Prostate gland (tissue), 2 donors: Measurements from ENCODE around the gene OTOF.

ENCODE experiments used
- POLR2A ChIP-seq: fragments of 450-650 bp; IDR thresholded peaks from one replicate; pipeline ENCODE4 v1.6.1; 2016; ENCODE audit warnings: antibody characterized with exemption, mild to moderate bottlenecking
- TF ChIP-seq, protein P1 (sequence below), 4 experiments: fragments of 200-600 bp in 2 of 4; fragments of 450-650 bp in 2 of 4; sonication (generic) in 2 of 4; IDR thresholded peaks; 1 replicate in 3 of 4; 2 replicates in 1 of 4; pipeline ENCODE4 v1.5.1; 2016 to 2019; ENCODE audit warnings: antibody characterized with exemption in 4 of 4, mild to moderate bottlenecking in 2 of 4, moderate library complexity in 2 of 4

DNA sequence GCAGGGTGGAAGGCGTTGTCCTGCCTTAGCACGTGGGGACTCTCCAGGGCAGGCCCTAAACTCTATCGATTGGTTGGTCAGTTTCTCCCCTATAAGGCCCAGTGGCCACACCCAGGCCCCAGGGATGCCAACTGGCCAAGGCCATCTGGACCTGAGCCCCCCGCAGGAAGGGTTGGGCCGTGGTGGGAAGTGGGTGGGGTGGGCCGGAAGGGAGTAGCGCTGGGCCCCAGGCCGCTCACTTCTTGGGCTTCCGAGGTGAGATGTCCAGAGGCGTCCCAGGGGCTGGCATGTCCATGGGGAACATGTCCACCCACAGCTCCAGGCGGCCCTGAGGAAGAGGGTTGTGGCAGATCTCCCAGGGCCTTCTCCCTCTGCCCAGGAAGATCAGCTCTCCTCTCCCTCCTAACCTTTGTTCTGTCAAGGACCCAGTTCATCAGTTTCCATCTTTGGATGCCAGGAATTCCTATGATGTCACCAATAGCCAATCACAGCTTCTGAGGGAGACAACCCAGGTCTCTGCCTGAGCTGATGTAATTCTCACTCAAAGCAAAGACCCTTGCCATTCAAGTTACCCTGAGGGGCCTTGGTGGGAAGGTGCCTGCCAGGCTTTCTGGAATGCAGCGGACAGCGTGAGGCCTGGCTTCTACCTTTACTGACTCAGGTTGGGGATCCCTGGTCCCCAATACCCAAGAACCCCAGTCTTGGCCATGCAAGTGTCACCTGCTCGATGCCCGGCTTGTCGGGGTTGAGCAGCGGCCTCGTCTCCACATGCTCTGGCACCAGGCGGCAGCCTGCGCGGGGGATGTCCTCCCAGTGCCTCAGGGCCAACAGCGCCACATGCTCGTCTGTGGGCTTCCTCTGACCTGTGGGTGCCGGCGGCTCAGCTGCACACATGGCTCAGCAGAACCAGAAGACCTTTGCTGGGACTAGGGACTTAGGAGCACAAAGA, 14.4 kb downstream of the OTOF start:
- TF ChIP-seq, protein P1, sequence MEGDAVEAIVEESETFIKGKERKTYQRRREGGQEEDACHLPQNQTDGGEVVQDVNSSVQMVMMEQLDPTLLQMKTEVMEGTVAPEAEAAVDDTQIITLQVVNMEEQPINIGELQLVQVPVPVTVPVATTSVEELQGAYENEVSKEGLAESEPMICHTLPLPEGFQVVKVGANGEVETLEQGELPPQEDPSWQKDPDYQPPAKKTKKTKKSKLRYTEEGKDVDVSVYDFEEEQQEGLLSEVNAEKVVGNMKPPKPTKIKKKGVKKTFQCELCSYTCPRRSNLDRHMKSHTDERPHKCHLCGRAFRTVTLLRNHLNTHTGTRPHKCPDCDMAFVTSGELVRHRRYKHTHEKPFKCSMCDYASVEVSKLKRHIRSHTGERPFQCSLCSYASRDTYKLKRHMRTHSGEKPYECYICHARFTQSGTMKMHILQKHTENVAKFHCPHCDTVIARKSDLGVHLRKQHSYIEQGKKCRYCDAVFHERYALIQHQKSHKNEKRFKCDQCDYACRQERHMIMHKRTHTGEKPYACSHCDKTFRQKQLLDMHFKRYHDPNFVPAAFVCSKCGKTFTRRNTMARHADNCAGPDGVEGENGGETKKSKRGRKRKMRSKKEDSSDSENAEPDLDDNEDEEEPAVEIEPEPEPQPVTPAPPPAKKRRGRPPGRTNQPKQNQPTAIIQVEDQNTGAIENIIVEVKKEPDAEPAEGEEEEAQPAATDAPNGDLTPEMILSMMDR (IDR thresholded peaks at IDR 0.05), result no peak
- no peak for TF ChIP-seq POLR2A
